HepG2 (cell line): ENCODE results near the gene NPNT. TPM values are rescaled to one million over a fixed set of nuclear protein-coding genes. Genes with fewer than 3 reads are reported as not detected.

Experiments used
- BHLHE40 ChIP-seq: IDR thresholded peaks from 2 replicates; pipeline ENCODE4 v1.6.1; 2011; ENCODE audit warnings: low read length, improper control_type of control experiment
- CREM ChIP-seq, 2 experiments: sonication (generic) in 1 of 2; formaldehyde crosslinking in 1 of 2; IDR thresholded peaks; 2 replicates each; pipeline versions ENCODE4 v1.4.0 to v1.6.1; 2016 to 2020; ENCODE audit warnings: antibody characterized with exemption in 1 of 2, mild to moderate bottlenecking in 1 of 2, missing genetic modification reagents in 1 of 2
- ELF3 ChIP-seq: IDR thresholded peaks from 2 replicates; pipeline ENCODE4 v1.6.1; 2016; ENCODE audit warnings: missing genetic modification reagents, missing compliant biosample characterization
- FOXO1 ChIP-seq: sonication (generic); formaldehyde crosslinking; IDR thresholded peaks from 2 replicates; pipeline ENCODE4 v1.4.0; 2020; ENCODE audit warnings: missing genetic modification reagents
- HDAC1 ChIP-seq: sonication (generic); formaldehyde crosslinking; IDR thresholded peaks from 2 replicates; pipeline ENCODE4 v1.5.1; 2020; ENCODE audit warnings: mild to moderate bottlenecking, missing genetic modification reagents
- MIXL1 ChIP-seq: IDR thresholded peaks from 2 replicates; pipeline ENCODE4 v1.6.1; 2016
- NCOA2 ChIP-seq: sonication (generic); formaldehyde crosslinking; IDR thresholded peaks from 2 replicates; pipeline ENCODE4 v1.8.0; 2022; ENCODE audit warnings: inconsistent platforms
- NFE2 ChIP-seq: sonication (generic); formaldehyde crosslinking; IDR thresholded peaks from 2 replicates; pipeline ENCODE4 v1.4.0; 2020; ENCODE audit warnings: missing genetic modification reagents
- ONECUT2 ChIP-seq: sonication (generic); formaldehyde crosslinking; IDR thresholded peaks from 2 replicates; pipeline ENCODE4 v1.4.0; 2020; ENCODE audit warnings: missing genetic modification reagents
- PAF1 ChIP-seq: IDR thresholded peaks from 2 replicates; pipeline ENCODE4 v1.6.1; 2016; ENCODE audit warnings: missing genetic modification reagents, missing compliant biosample characterization
- PTBP1 ChIP-seq: fragments of 200-400 bp; formaldehyde crosslinking; IDR thresholded peaks from 2 replicates; pipeline ENCODE4 v1.6.1; 2018; ENCODE audit warnings: low read length, low read depth; ENCODE audit not compliant: poor library complexity, severe bottlenecking
- RARA ChIP-seq: IDR thresholded peaks from 2 replicates; pipeline ENCODE4 v1.6.1; 2016; ENCODE audit warnings: missing genetic modification reagents, missing compliant biosample characterization
- STAG1 ChIP-seq: sonication (generic); formaldehyde crosslinking; IDR thresholded peaks from 2 replicates; pipeline ENCODE4 v1.4.0; 2020; ENCODE audit warnings: missing genetic modification reagents
- TCF7 ChIP-seq: sonication (generic); IDR thresholded peaks from 2 replicates; pipeline ENCODE4 v1.6.1; 2016; ENCODE audit warnings: antibody characterized with exemption, low read depth
- ZC3H13 ChIP-seq: sonication (generic); formaldehyde crosslinking; IDR thresholded peaks from 2 replicates; pipeline ENCODE4 v1.8.1; 2023; ENCODE audit warnings: mild to moderate bottlenecking, missing genetic modification reagents, moderate library complexity
- ZNF33B ChIP-seq: sonication (generic); formaldehyde crosslinking; IDR thresholded peaks from 2 replicates; pipeline ENCODE4 v1.5.1; 2020; ENCODE audit warnings: mild to moderate bottlenecking, missing genetic modification reagents
- ZSCAN29 ChIP-seq: sonication (generic); formaldehyde crosslinking; conservative IDR thresholded peaks from 2 replicates; pipeline ENCODE4 v1.4.0; 2020; ENCODE audit warnings: mild to moderate bottlenecking, missing genetic modification reagents
- polyA plus RNA-seq, 8 experiments: library from polyadenylated mRNA; depleted of rRNA in 3 of 8; stranded (reverse) in 7 of 8; unstranded in 1 of 8; fragments of >200 nt; fragmentation: Illumina TruSeq in 4 of 8; extraction: Trizol in 4 of 8; gene quantifications; 2 replicates each; pipeline versions ENCODE4 v1.2.1 to v1.2.3, GENCODE V29; 2011 to 2016; ENCODE audit warnings: low read depth in 4 of 8, missing spikeins in 1 of 8, mixed read lengths in 1 of 8; ENCODE audit not compliant: insufficient read depth in 1 of 8
- total RNA-seq, 5 experiments: library from RNA; depleted of rRNA; stranded (reverse); fragments of >200 nt; fragmentation: Illumina TruSeq; extraction: Trizol; gene quantifications; 2 replicates each; pipeline ENCODE4 v1.2.3, GENCODE V29; 2016; ENCODE audit warnings: low read depth in 1 of 5
- TF ChIP-seq, protein P1 (sequence below): sonication (generic); formaldehyde crosslinking; IDR thresholded peaks from 2 replicates; pipeline ENCODE4 v1.4.0; 2020; ENCODE audit warnings: missing genetic modification reagents
- TF ChIP-seq, protein P2 (sequence below): IDR thresholded peaks from 2 replicates; pipeline ENCODE4 v1.6.1; 2016; ENCODE audit warnings: control low read depth
- TF ChIP-seq, protein P3 (sequence below): sonication (generic); formaldehyde crosslinking; IDR thresholded peaks from 2 replicates; pipeline ENCODE4 v1.8.0; 2022; ENCODE audit warnings: missing genetic modification reagents, mild to moderate bottlenecking, borderline replicate concordance
- TF ChIP-seq, protein P4 (sequence below): sonication (generic); formaldehyde crosslinking; IDR thresholded peaks from 2 replicates; pipeline ENCODE4 v1.5.0; 2020; ENCODE audit warnings: mild to moderate bottlenecking, missing genetic modification reagents, borderline replicate concordance

Gene NPNT
- total and polyA plus RNA-seq, 2 of the 13 experiments (the other 11 are each of a cell fraction or from before 2014, with no cell fraction given): 1.1 to 19.1 TPM

DNA sequence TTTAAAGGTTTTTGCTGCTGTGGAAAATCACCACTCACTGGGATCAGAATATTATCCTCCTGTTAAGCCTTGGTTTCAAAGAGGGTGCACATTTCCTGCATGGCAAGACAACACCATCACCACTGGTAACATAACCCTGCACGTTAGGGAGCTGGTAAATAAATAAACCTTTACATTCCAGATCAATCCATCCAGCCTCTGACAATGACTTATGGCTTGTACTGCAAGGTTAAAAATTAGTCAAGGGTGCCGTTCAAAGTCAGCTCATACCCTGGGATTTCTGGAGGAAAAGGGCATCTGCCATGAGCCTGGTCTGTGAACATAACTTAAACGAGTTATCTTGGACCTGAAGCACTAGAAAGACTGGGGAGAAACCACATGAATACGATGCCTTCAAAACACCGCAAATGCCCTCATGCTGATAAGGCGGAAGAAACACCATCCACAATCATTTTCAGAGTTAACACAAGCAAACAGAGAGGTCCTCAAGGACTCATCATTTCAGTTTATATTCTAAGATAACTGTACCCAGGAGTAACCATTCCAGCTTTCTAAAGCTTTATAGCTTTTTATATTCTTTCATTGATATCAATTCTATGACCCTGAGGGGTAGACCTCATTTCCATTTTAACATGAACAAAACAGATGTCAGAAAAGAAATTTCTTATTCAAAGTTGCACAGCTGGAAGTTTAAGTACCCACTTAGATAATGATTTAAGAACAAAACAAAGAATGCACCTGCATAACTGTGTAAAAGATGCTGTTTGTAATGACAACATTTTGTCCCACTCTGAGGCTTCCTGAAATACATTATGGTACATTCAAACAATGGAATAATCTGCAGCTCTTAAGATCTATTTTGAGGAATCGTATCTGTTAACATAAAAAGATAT, 103.1 kb downstream of the NPNT start (continued):
- TF ChIP-seq, protein P1, sequence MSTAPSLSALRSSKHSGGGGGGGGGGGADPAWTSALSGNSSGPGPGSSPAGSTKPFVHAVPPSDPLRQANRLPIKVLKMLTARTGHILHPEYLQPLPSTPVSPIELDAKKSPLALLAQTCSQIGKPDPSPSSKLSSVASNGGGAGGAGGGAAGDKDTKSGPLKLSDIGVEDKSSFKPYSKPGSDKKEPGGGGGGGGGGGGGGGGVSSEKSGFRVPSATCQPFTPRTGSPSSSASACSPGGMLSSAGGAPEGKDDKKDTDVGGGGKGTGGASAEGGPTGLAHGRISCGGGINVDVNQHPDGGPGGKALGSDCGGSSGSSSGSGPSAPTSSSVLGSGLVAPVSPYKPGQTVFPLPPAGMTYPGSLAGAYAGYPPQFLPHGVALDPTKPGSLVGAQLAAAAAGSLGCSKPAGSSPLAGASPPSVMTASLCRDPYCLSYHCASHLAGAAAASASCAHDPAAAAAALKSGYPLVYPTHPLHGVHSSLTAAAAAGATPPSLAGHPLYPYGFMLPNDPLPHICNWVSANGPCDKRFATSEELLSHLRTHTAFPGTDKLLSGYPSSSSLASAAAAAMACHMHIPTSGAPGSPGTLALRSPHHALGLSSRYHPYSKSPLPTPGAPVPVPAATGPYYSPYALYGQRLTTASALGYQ (CRISPR knock-in tag): peak; percentile 69; the same call in 1 of the 2 replicates
- peak; percentile 56 for TF ChIP-seq HDAC1
- TF ChIP-seq, protein P2, sequence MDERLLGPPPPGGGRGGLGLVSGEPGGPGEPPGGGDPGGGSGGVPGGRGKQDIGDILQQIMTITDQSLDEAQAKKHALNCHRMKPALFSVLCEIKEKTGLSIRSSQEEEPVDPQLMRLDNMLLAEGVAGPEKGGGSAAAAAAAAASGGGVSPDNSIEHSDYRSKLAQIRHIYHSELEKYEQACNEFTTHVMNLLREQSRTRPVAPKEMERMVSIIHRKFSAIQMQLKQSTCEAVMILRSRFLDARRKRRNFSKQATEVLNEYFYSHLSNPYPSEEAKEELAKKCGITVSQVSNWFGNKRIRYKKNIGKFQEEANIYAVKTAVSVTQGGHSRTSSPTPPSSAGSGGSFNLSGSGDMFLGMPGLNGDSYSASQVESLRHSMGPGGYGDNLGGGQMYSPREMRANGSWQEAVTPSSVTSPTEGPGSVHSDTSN (CRISPR knock-in tag): peak; percentile 68; the same call in 1 of the 2 replicates
- peak; percentile 28; the same call in 1 of the 2 replicates for TF ChIP-seq STAG1 (CRISPR knock-in tag)
- TF ChIP-seq, protein P3, sequence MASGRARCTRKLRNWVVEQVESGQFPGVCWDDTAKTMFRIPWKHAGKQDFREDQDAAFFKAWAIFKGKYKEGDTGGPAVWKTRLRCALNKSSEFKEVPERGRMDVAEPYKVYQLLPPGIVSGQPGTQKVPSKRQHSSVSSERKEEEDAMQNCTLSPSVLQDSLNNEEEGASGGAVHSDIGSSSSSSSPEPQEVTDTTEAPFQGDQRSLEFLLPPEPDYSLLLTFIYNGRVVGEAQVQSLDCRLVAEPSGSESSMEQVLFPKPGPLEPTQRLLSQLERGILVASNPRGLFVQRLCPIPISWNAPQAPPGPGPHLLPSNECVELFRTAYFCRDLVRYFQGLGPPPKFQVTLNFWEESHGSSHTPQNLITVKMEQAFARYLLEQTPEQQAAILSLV (CRISPR knock-in tag): no peak
- peak; percentile 64 for TF ChIP-seq NCOA2 (CRISPR knock-in tag)
- TF ChIP-seq, protein P4, sequence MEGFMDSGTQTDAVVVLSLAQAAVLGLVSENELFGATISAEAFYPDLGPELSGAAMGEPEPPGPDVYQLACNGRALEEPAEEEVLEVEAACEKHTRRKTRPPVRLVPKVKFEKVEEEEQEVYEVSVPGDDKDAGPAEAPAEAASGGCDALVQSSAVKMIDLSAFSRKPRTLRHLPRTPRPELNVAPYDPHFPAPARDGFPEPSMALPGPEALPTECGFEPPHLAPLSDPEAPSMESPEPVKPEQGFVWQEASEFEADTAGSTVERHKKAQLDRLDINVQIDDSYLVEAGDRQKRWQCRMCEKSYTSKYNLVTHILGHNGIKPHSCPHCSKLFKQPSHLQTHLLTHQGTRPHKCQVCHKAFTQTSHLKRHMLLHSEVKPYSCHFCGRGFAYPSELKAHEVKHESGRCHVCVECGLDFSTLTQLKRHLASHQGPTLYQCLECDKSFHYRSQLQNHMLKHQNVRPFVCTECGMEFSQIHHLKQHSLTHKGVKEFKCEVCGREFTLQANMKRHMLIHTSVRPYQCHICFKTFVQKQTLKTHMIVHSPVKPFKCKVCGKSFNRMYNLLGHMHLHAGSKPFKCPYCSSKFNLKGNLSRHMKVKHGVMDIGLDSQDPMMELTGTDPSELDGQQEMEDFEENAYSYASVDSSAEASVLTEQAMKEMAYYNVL (CRISPR knock-in tag): 0 out of 2 replicates have a peak, but pooled peaks have one; percentile 35
- TF ChIP-seq RARA (CRISPR knock-in tag): peak; percentile 60
- peak; percentile 52 for TF ChIP-seq CREM (IDR thresholded peaks at IDR 0.05)
- no peak for TF ChIP-seq CREM (CRISPR knock-in tag; IDR thresholded peaks at IDR 0.05)
- TF ChIP-seq FOXO1 (CRISPR knock-in tag): peak; percentile 48; the same call in 1 of the 2 replicates
- peak; percentile 63; the same call in 1 of the 2 replicates for TF ChIP-seq ELF3 (CRISPR knock-in tag)
- TF ChIP-seq ZNF33B (CRISPR knock-in tag): peak; percentile 82; the same call in 1 of the 2 replicates
- TF ChIP-seq NFE2 (CRISPR knock-in tag): no peak
- peak; percentile 56; the same call in 1 of the 2 replicates for TF ChIP-seq BHLHE40
- TF ChIP-seq TCF7: peak; percentile 71; the same call in 1 of the 2 replicates
- TF ChIP-seq PAF1 (CRISPR knock-in tag): no peak
- TF ChIP-seq PTBP1: no peak
- no peak for TF ChIP-seq ZC3H13 (CRISPR knock-in tag)
- TF ChIP-seq MIXL1 (CRISPR knock-in tag): 0 out of 2 replicates have a peak, but pooled peaks have one; percentile 25
- peak; percentile 47; the same call in 1 of the 2 replicates for TF ChIP-seq ONECUT2 (CRISPR knock-in tag)
- TF ChIP-seq ZSCAN29 (CRISPR knock-in tag): no peak
